ENCODE measurements around the gene SLC25A41. TPM values are rescaled to one million over a fixed set of nuclear protein-coding genes. Genes with fewer than 3 reads are reported as not detected.

Gene SLC25A41
- total and polyA plus RNA-seq, 9 of the 15 experiments (the other 6 are each of a cell fraction or from before 2014, with no cell fraction given) = 0.08 to 4.2 (median 1.6) TPM

DNA sequence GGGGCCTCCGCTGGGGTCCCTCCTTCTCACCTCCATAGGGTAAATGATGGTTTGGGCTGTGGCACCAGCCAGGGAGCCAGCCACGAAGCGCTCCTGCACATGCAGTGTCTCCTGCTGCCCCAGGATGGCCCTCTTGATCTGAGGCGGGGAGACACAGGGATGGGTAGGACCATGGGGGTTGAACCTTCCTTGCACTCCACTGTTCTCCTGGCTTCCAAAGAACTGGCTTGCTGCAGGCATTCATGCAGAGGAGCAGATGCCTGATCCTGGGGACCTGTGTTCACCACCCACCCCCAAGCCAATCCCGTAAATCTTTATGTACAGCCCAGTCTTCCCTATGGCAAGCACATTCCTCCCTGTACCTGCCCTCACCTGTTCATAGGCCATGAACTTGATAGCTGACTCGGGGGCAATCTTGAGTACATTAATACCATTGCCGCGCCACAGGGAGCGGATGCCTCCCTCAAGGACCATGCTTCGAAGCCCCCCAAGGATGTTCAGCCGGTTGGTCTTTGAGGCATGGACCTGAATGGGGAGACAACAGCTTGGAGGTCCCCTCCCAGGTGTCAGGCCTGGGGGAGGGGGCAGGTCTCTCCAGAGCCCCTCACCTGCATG lies 20.5 kb upstream of the SLC25A41 start (continued):
- TF ChIP-seq PHTF2 (CRISPR knock-in tag; IDR thresholded peaks at IDR 0.05) (no peak), RBFOX2 (IDR thresholded peaks at IDR 0.05; ENCODE audit: low read depth, low read length) (peak; percentile 32; the same call in 1 of the 2 replicates), ZNF165 (CRISPR knock-in tag; IDR thresholded peaks at IDR 0.05; ENCODE audit: borderline replicate concordance) (no peak)

DNA sequence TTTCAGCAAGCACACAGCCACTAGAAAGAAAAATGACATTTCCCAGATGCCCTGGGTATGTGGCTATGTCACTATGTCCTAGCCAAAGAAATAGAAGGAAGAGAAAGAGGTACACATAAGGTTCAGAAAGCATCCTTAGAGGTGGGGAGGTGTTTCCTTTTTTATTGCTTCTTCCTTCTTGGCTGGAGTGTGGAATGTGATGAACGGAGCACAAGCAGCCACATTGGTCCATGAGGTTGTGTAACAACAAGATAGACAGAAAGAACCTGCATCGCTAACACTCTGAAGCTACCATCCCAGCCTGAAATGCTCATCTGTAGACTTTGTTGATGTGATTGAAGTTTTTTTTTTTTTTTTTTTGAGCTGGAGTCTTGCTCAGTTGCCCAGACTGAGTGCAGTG lies 19.3 kb upstream of the SLC25A41 start:
- 100% methylated on average over 2 of the region's 2 CpGs for WGBS (ENCODE audit: insufficient coverage, low coverage, missing lambda C conversion rate)
- no peak overlapping the region for H3K9ac ChIP-seq (ENCODE audit: insufficient read depth in 1 of 2, low read depth in 2 of 2, low read length in 2 of 2)

More for the DNA sequence above, 19.3 kb upstream of the SLC25A41 start:
- Histone ChIP-seq H3K36me3 (ENCODE audit: control insufficient read depth, insufficient read depth, low read length) (peaks cover 66% of the 10 kb centered on the region), H3K4me3 (no peak overlapping the region), H3K9me1 (ENCODE audit: control insufficient read depth, insufficient read depth, low read length) (no peaks in the 10 kb centered on the region), H3K27ac (ENCODE audit: extremely low read depth, low read depth, low read length) (no peak overlapping the region), H4K20me1 (replicated peaks; ENCODE audit: control insufficient read depth, insufficient read depth, low read length) (no peaks in the 10 kb centered on the region), H3K4me2 (ENCODE audit: insufficient read depth, low read length) (no peak overlapping the region), H3K27me3 (ENCODE audit: control insufficient read depth in 2 of 2, insufficient read depth in 2 of 2, low read length in 2 of 2) (no peaks in the 10 kb centered on the region), H2AFZ (ENCODE audit: low read depth, low read length) (no peak overlapping the region), H3K9me3 (replicated peaks; ENCODE audit: control insufficient read depth, insufficient read depth, low read depth, low read length) (peaks cover 24% of the 10 kb centered on the region), H3K4me1 (replicated peaks in 1 of 2; ENCODE audit: control insufficient read depth in 2 of 2, insufficient read depth in 2 of 2, low read length in 2 of 2) (peaks cover 3 to 5% of the 10 kb centered on the region in 2 experiments; a peak in 3 of 5 replicates), H3K79me2 (ENCODE audit: control insufficient read depth, insufficient read depth, low read length) (peaks cover under 1% of the 10 kb centered on the region; the same call in 1 of the 3 replicates)
- no peak for FAIRE-seq
- ChIA-PET CTCF (ENCODE audit: low intra/inter-chr PET ratio) (no interaction called here), POLR2A (interaction anchor here (0.7 kb wide), 1 partner anchor 186 kb away, joined by 4 read pairs; no protein-coding TSS in a partner anchor)
- TF ChIP-seq HNRNPK (IDR thresholded peaks at IDR 0.05; ENCODE audit: low read depth, low read length, poor library complexity, severe bottlenecking) (no peak), RBM17 (IDR thresholded peaks at IDR 0.05; ENCODE audit: borderline replicate concordance, low read depth, low read length) (no peak), EP300 (IDR thresholded peaks at IDR 0.05; ENCODE audit: low read length) (no peak), ZNF3 (CRISPR knock-in tag; IDR thresholded peaks at IDR 0.05) (no peak), SMARCA5 (IDR thresholded peaks at IDR 0.05) (peak; percentile 27; the same call in 1 of the 2 replicates), NCOA6 (IDR thresholded peaks at IDR 0.05) (no peak), TEAD4 (IDR thresholded peaks at IDR 0.05; ENCODE audit: low read length) (no peak), TEAD4 (CRISPR knock-in tag; IDR thresholded peaks at IDR 0.05; ENCODE audit: borderline replicate concordance) (no peak), RBM25 (IDR thresholded peaks at IDR 0.05; ENCODE audit: low read depth, low read length, severe bottlenecking) (peak; percentile 82), ZZZ3 (IDR thresholded peaks at IDR 0.05) (no peak), SMARCB1 (IDR thresholded peaks at IDR 0.05; ENCODE audit: insufficient read length, low read depth) (no peak), CBFA2T3 (IDR thresholded peaks at IDR 0.05) (no peak)
- TF ChIP-seq, protein P1, sequence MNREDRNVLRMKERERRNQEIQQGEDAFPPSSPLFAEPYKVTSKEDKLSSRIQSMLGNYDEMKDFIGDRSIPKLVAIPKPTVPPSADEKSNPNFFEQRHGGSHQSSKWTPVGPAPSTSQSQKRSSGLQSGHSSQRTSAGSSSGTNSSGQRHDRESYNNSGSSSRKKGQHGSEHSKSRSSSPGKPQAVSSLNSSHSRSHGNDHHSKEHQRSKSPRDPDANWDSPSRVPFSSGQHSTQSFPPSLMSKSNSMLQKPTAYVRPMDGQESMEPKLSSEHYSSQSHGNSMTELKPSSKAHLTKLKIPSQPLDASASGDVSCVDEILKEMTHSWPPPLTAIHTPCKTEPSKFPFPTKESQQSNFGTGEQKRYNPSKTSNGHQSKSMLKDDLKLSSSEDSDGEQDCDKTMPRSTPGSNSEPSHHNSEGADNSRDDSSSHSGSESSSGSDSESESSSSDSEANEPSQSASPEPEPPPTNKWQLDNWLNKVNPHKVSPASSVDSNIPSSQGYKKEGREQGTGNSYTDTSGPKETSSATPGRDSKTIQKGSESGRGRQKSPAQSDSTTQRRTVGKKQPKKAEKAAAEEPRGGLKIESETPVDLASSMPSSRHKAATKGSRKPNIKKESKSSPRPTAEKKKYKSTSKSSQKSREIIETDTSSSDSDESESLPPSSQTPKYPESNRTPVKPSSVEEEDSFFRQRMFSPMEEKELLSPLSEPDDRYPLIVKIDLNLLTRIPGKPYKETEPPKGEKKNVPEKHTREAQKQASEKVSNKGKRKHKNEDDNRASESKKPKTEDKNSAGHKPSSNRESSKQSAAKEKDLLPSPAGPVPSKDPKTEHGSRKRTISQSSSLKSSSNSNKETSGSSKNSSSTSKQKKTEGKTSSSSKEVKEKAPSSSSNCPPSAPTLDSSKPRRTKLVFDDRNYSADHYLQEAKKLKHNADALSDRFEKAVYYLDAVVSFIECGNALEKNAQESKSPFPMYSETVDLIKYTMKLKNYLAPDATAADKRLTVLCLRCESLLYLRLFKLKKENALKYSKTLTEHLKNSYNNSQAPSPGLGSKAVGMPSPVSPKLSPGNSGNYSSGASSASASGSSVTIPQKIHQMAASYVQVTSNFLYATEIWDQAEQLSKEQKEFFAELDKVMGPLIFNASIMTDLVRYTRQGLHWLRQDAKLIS (CRISPR knock-in tag; IDR thresholded peaks at IDR 0.05) = no peak
- in situ Hi-C loops (cut with MboI) = no loop called here
- no peak for ATAC-seq
- no peak for DNase-seq (ENCODE audit: extremely low read depth in 1 of 4, low spot score in 3 of 4)
- BruUV-seq (replicated peaks) = no TSS peak
- intact Hi-C loops (cut with micrococcal nuclease) = no loop called here
